SK-N-SH (cell line): ENCODE data around the gene KAT6B. TPM values are rescaled to one million over a fixed set of nuclear protein-coding genes. Genes with fewer than 3 reads are reported as not detected.

ENCODE experiments used
- CTCF ChIA-PET: fragments of 300-600, 350-600 bp; formaldehyde crosslinking; extraction: SDS; loops from one replicate; lab custom pipeline; 2021; lab: Yijun Ruan, JAX
- POLR2A ChIA-PET: fragments of 350-600 bp; sonication (Branson Sonifier 250); formaldehyde crosslinking; extraction: SDS; loops from one replicate; lab custom pipeline; 2020; ENCODE audit warnings: antibody characterized with exemption, inconsistent platforms; lab: Yijun Ruan, JAX
- DNase-seq: peaks from one replicate; pipeline ENCODE4 v3.0.0; 2012
- H2AFZ ChIP-seq: fragments of 200-600 bp; sonication (generic); 2 replicates; pipeline ENCODE4 v1.8.1; 2016; ENCODE audit warnings: antibody characterized with exemption, mild to moderate bottlenecking, low read depth
- H3F3A ChIP-seq: fragments of 200-600 bp; sonication (generic); replicated peaks from 2 replicates; pipeline ENCODE3; 2016; ENCODE audit warnings: antibody characterized with exemption, mild to moderate bottlenecking; ENCODE audit not compliant: insufficient read depth
- H3K27ac ChIP-seq, 2 experiments: fragments of 200-500 bp in 1 of 2; fragments of 200-600 bp in 1 of 2; sonication (Bioruptor generic) in 1 of 2; sonication (generic), shearing (Covaris generic) in 1 of 2; 2 replicates each; pipeline versions ENCODE4 v1.5.1 to v1.6.1; 2014 to 2016; ENCODE audit warnings: low read depth in 2 of 2, inconsistent platforms in 1 of 2, low read length in 1 of 2, mild to moderate bottlenecking in 1 of 2, mixed read lengths in 1 of 2
- H3K27me3 ChIP-seq: fragments of 200-600 bp; sonication (generic), shearing (Covaris generic); 2 replicates; pipeline ENCODE4 v1.6.1; 2016; ENCODE audit warnings: mixed run types; ENCODE audit not compliant: insufficient read depth
- H3K36me3 ChIP-seq, 2 experiments: fragments of 200-500 bp in 1 of 2; fragments of 200-600 bp in 1 of 2; sonication (Bioruptor generic) in 1 of 2; sonication (generic) in 1 of 2; replicated peaks in 1 of 2; 2 replicates each; pipeline versions ENCODE3 to v1.5.1; 2014 to 2016; ENCODE audit warnings: low read length in 1 of 2, mild to moderate bottlenecking in 1 of 2; ENCODE audit not compliant: insufficient read depth in 2 of 2, control insufficient read depth in 1 of 2
- H3K4me1 ChIP-seq, 2 experiments: fragments of 200-500 bp in 1 of 2; fragments of 200-600 bp in 1 of 2; sonication (Bioruptor generic) in 1 of 2; sonication (generic), shearing (Covaris generic) in 1 of 2; 2 replicates each; pipeline versions ENCODE4 v1.5.1 to v1.6.1; 2014 to 2016; ENCODE audit warnings: low read depth in 1 of 2, low read length in 1 of 2, mixed run types in 1 of 2; ENCODE audit not compliant: insufficient read depth in 2 of 2, control insufficient read depth in 1 of 2
- H3K4me2 ChIP-seq: fragments of 200-600 bp; sonication (generic), shearing (Covaris generic); 2 replicates; pipeline ENCODE4 v1.6.1; 2017; ENCODE audit warnings: mixed run types
- H3K4me3 ChIP-seq, 2 experiments: fragments of 200-500 bp in 1 of 2; fragments of 200-600 bp in 1 of 2; sonication (Bioruptor generic) in 1 of 2; sonication (generic), shearing (Covaris generic) in 1 of 2; 2 replicates each; pipeline versions ENCODE4 v1.5.1 to v1.8.1; 2014 to 2016; ENCODE audit warnings: low read depth in 2 of 2, inconsistent platforms in 1 of 2, low read length in 1 of 2, mild to moderate bottlenecking in 1 of 2, mixed read lengths in 1 of 2, moderate library complexity in 1 of 2
- H3K79me2 ChIP-seq: fragments of 200-600 bp; sonication (generic); 2 replicates; pipeline ENCODE4 v1.8.1; 2017; ENCODE audit warnings: mild to moderate bottlenecking; ENCODE audit not compliant: insufficient read depth
- H3K9ac ChIP-seq: fragments of 200-600 bp; sonication (generic); 2 replicates; pipeline ENCODE4 v1.6.1; 2017; ENCODE audit warnings: mixed run types
- H3K9me2 ChIP-seq: fragments of 200-600 bp; sonication (generic); 2 replicates; pipeline ENCODE4 v1.6.1; 2017; ENCODE audit warnings: mixed run types
- H3K9me3 ChIP-seq: fragments of 200-600 bp; sonication (generic); 2 replicates; pipeline ENCODE4 v1.6.1; 2017; ENCODE audit warnings: mixed run types, mild to moderate bottlenecking, moderate library complexity
- H4K20me1 ChIP-seq: fragments of 200-600 bp; sonication (generic); 2 replicates; pipeline ENCODE4 v1.6.1; 2017; ENCODE audit warnings: mild to moderate bottlenecking, mixed run types; ENCODE audit not compliant: insufficient read depth
- ELF1 ChIP-seq: IDR thresholded peaks from 2 replicates; pipeline ENCODE4 v1.4.0; 2012
- EP300 ChIP-seq, 2 experiments: IDR thresholded peaks; 2 replicates each; pipeline versions ENCODE4 v1.4.0 to v1.6.1; 2012; ENCODE audit warnings: borderline replicate concordance in 1 of 2, low read depth in 1 of 2, low read length in 1 of 2
- FOSL2 ChIP-seq: IDR thresholded peaks from 2 replicates; pipeline ENCODE4 v1.4.0; 2012; ENCODE audit warnings: low read depth, mild to moderate bottlenecking, moderate library complexity, borderline replicate concordance
- MAX ChIP-seq: IDR thresholded peaks from 2 replicates; pipeline ENCODE4 v1.4.0; 2012; ENCODE audit warnings: low read depth
- MXI1 ChIP-seq: IDR thresholded peaks from 2 replicates; pipeline ENCODE4 v1.6.1; 2012; ENCODE audit warnings: mild to moderate bottlenecking, low read depth, low read length, improper control_type of control experiment
- NFIC ChIP-seq: IDR thresholded peaks from 2 replicates; pipeline ENCODE4 v1.4.0; 2012; ENCODE audit warnings: borderline replicate concordance
- NRF1 ChIP-seq: IDR thresholded peaks from 2 replicates; pipeline ENCODE4 v1.6.1; 2012; ENCODE audit warnings: low read depth, mild to moderate bottlenecking, low read length
- RAD21 ChIP-seq: IDR thresholded peaks from 2 replicates; pipeline ENCODE4 v1.6.1; 2012; ENCODE audit warnings: mild to moderate bottlenecking, low read length
- RXRA ChIP-seq: IDR thresholded peaks from 2 replicates; pipeline ENCODE4 v1.4.0; 2012; ENCODE audit warnings: low read depth, mild to moderate bottlenecking, borderline replicate concordance
- SIN3A ChIP-seq: IDR thresholded peaks from 2 replicates; pipeline ENCODE4 v1.6.1; 2012; ENCODE audit warnings: low read depth, mild to moderate bottlenecking, low read length, moderate library complexity, borderline replicate concordance
- TAF1 ChIP-seq: IDR thresholded peaks from 2 replicates; pipeline ENCODE4 v1.6.1; 2012; ENCODE audit warnings: low read depth, mild to moderate bottlenecking, low read length, moderate library complexity, borderline replicate concordance
- TEAD4 ChIP-seq: IDR thresholded peaks from 2 replicates; pipeline ENCODE4 v1.4.0; 2012; ENCODE audit warnings: mild to moderate bottlenecking, borderline replicate concordance; ENCODE audit not compliant: insufficient read depth
- USF1 ChIP-seq: IDR thresholded peaks from 2 replicates; pipeline ENCODE4 v1.4.0; 2012; ENCODE audit warnings: low read depth, borderline replicate concordance
- USF2 ChIP-seq: fragments of 150-350 bp; IDR thresholded peaks from 2 replicates; pipeline ENCODE4 v1.6.1; 2017; ENCODE audit warnings: antibody characterized with exemption, low read length, low read depth, borderline replicate concordance
- ZBTB33 ChIP-seq: IDR thresholded peaks from 2 replicates; pipeline ENCODE4 v1.4.0; 2012; ENCODE audit warnings: low read depth, borderline replicate concordance
- WGBS: methylation state at CpG from one replicate; pipeline ENCODE4 v1.1.6; 2017; ENCODE audit warnings: low lambda C conversion rate; 5-methylcytosine and 5-hydroxymethylcytosine counted together
- polyA plus RNA-seq, 3 experiments: library from polyadenylated mRNA; depleted of rRNA; stranded (reverse); fragments of >200 nt; gene quantifications; 2 replicates each; pipeline ENCODE4 v1.2.3, GENCODE V29; 2012

The KAT6B gene
- polyA plus RNA-seq, 1 of the 3 experiments (the other 2 are of a cell fraction), result 4.3 TPM

- H3K9me2 ChIP-seq, result no peaks in the 10 kb centered on the region
- H2AFZ ChIP-seq, result no peak overlapping the region
- DNase-seq, result no peak
- ChIA-PET CTCF (no interaction called here), POLR2A (no interaction called here)
- H3K4me2 ChIP-seq, result no peak overlapping the region
- 0 out of 4 replicates have a peak, but pooled peaks cover 0 to 3% of the 10 kb centered on the region in 2 experiments for H3K4me1 ChIP-seq
- no peaks in the 10 kb centered on the region for H3K9me3 ChIP-seq
- TF ChIP-seq NRF1 (no peak), RAD21 (no peak), USF2 (no peak), NFIC (no peak), TAF1 (no peak), MXI1 (no peak), EP300 (IDR thresholded peaks at IDR 0.05; ENCODE audit: borderline replicate concordance in 1 of 2, low read depth in 1 of 2, low read length in 1 of 2) (no peak), SIN3A (no peak), MAX (no peak), ELF1 (no peak)
- peaks cover 8% of the 10 kb centered on the region for H3F3A ChIP-seq
- WGBS, result 72% methylated on average over 3 of the region's 3 CpGs
- no peak overlapping the region for H3K9ac ChIP-seq
- no peak overlapping the region for H3K27ac ChIP-seq
- H3K79me2 ChIP-seq, result peaks cover 60% of the 10 kb centered on the region
- H3K27me3 ChIP-seq, result no peaks in the 10 kb centered on the region
- peaks cover 22% of the 10 kb centered on the region; the same call in 1 of the 2 replicates for H4K20me1 ChIP-seq
- H3K36me3 ChIP-seq, result no peaks in the 10 kb centered on the region
- no peak overlapping the region for H3K4me3 ChIP-seq
Observed at GRCh38 chr10:74882831-74883230, 56.4 kb downstream of the KAT6B start.

GRCh38 chr10:74883428-74883827 lies 57.0 kb downstream of the KAT6B start:
- Histone ChIP-seq H3F3A (peaks cover 8% of the 10 kb centered on the region), H3K4me1 (0 out of 4 replicates have a peak, but pooled peaks cover 0 to 3% of the 10 kb centered on the region in 2 experiments)
- CTCF ChIA-PET, result interaction anchor here (0.6 kb wide), 1 partner anchor 205 kb away, joined by 3 read pairs; no protein-coding TSS in a partner anchor
- no peak for TF ChIP-seq USF1
- no peak for TF ChIP-seq USF2
- TF ChIP-seq MXI1, result no peak
- no peak for TF ChIP-seq EP300 (IDR thresholded peaks at IDR 0.05; ENCODE audit: borderline replicate concordance in 1 of 2, low read depth in 1 of 2, low read length in 1 of 2)
- no peak for TF ChIP-seq TEAD4
- TF ChIP-seq SIN3A, result no peak
- TF ChIP-seq ZBTB33, result no peak
- TF ChIP-seq ELF1, result no peak
- no peak for TF ChIP-seq RXRA
- TF ChIP-seq RAD21, result no peak
- no peak for TF ChIP-seq TAF1
- no peak for TF ChIP-seq FOSL2
- no peak for TF ChIP-seq MAX
- TF ChIP-seq, all 33 proteins: peak for 0
- Histone ChIP-seq H3K27me3 (no peaks in the 10 kb centered on the region), H2AFZ (no peak overlapping the region), H3K79me2 (peaks cover 65% of the 10 kb centered on the region), H3K36me3 (no peaks in the 10 kb centered on the region), H3K4me3 (no peak overlapping the region), H3K27ac (no peak overlapping the region), H3K9me2 (no peaks in the 10 kb centered on the region), H4K20me1 (peaks cover 22% of the 10 kb centered on the region; the same call in 1 of the 2 replicates), H3K4me2 (no peak overlapping the region), H3K9me3 (no peaks in the 10 kb centered on the region), H3K9ac (no peak overlapping the region)
- WGBS, result 88% methylated on average over 1 of the region's 1 CpG
- DNase-seq, result no peak
- POLR2A ChIA-PET, result no interaction called here
